ENCODE data around the gene SYNCRIP. TPM values are rescaled to one million over a fixed set of nuclear protein-coding genes. Genes with fewer than 3 reads are reported as not detected.

The SYNCRIP gene
- total and polyA plus RNA-seq, 4 donors: 27.8 to 41.7 (median 30.4) TPM

DNA sequence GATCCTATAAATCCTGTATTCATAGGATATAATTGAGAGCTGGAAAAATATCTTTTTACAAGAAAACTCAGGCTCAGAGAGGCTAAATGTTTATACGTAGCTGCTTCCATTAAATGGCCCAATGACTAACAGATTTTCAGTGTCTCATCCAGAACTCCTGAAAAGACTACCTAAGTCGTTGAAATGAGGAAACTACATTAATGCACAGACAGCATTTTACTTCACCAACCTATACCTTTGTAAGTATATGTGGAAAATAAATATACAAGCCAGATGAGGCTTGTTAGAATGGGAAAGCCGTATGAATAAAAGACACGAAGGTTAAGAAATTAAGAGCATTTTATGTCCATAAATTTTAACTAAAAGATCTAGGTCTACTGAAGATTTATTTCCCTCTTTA, 40.6 kb downstream of the SYNCRIP start:
- no peak overlapping the region for H3K4me3 ChIP-seq (ENCODE audit: low read depth in 1 of 3, low read length in 3 of 3)
- no peak overlapping the region for H3K27ac ChIP-seq (ENCODE audit: low read depth in 1 of 2, low read length in 2 of 2)
- TF ChIP-seq ATF3 (IDR thresholded peaks at IDR 0.05): no peak
- no peak for TF ChIP-seq RXRA (IDR thresholded peaks at IDR 0.05)
- TF ChIP-seq HNF4A (conservative IDR thresholded peaks at IDR 0.05): no peak
- no peak for TF ChIP-seq EGR1 (IDR thresholded peaks at IDR 0.05; ENCODE audit: low read depth in 2 of 2)
- TF ChIP-seq MAX (IDR thresholded peaks at IDR 0.05): no peak
- TF ChIP-seq SP1 (IDR thresholded peaks at IDR 0.05): no peak
- no peak for TF ChIP-seq FOXA2 (IDR thresholded peaks at IDR 0.05)
- TF ChIP-seq NR2F2 (IDR thresholded peaks at IDR 0.05): no peak
- TF ChIP-seq GABPA (IDR thresholded peaks at IDR 0.05 in 1 of 2, conservative IDR thresholded peaks at IDR 0.05 in 1 of 2): no peak
- no peaks in the 10 kb centered on the region for H3K27me3 ChIP-seq (ENCODE audit: control insufficient read depth in 4 of 4, insufficient read depth in 4 of 4, low read length in 3 of 4)
- H3K9ac ChIP-seq (ENCODE audit: low read depth in 1 of 2, low read length in 2 of 2): no peak overlapping the region
- no peaks in the 10 kb centered on the region for H3K4me1 ChIP-seq (ENCODE audit: control insufficient read depth in 4 of 4, insufficient read depth in 4 of 4, low read length in 3 of 4)
- no peak for DNase-seq (ENCODE audit: low spot score)
- H3K36me3 ChIP-seq (ENCODE audit: control insufficient read depth in 4 of 4, insufficient read depth in 3 of 4, low read depth in 1 of 4, low read length in 3 of 4): no peaks in the 10 kb centered on the region
- H3K9me3 ChIP-seq (ENCODE audit: control insufficient read depth in 4 of 4, low read length in 3 of 4): no peaks in the 10 kb centered on the region
- 92% methylated on average over 4 of the region's 4 CpGs for WGBS

DNA sequence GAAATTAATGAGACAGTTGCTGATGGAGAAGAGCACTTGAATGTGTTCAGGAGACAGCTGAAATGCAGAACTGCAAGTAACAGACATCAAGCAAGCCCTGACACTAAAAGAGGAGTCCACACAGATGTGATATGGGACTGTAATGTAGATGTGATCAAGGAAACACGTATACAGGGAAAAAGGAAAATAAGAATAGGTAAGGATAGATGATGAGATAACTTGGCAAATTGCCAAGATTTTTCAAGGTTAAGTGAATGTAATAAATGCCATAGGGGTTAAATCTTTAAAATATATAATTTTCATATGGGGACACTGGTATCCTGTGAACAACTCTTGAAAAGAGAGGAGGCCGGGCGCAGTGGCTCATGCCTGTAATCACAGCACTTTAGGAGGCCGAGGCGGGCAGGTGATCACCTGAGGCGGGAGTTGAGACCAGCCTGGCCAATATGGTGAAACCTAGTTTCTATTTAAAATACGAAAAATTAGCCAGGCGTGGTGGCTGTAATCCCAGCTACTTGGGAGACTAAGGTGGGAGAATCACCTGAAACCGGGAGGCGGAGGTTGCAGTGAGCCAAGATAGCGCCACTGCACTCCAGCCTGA, 41.9 kb downstream of the SYNCRIP start:
- H3K36me3 ChIP-seq (ENCODE audit: control insufficient read depth in 4 of 4, insufficient read depth in 3 of 4, low read depth in 1 of 4, low read length in 3 of 4): no peaks in the 10 kb centered on the region
- H3K9me3 ChIP-seq (ENCODE audit: control insufficient read depth in 4 of 4, low read length in 3 of 4): no peaks in the 10 kb centered on the region
- H3K27me3 ChIP-seq (ENCODE audit: control insufficient read depth in 4 of 4, insufficient read depth in 4 of 4, low read length in 3 of 4): no peaks in the 10 kb centered on the region
- 90% methylated on average over 11 of the region's 11 CpGs for WGBS
- H3K4me1 ChIP-seq (ENCODE audit: control insufficient read depth in 4 of 4, insufficient read depth in 4 of 4, low read length in 3 of 4): no peaks in the 10 kb centered on the region
- no peak overlapping the region for H3K4me3 ChIP-seq (ENCODE audit: low read depth in 1 of 3, low read length in 3 of 3)
- TF ChIP-seq, protein P1, sequence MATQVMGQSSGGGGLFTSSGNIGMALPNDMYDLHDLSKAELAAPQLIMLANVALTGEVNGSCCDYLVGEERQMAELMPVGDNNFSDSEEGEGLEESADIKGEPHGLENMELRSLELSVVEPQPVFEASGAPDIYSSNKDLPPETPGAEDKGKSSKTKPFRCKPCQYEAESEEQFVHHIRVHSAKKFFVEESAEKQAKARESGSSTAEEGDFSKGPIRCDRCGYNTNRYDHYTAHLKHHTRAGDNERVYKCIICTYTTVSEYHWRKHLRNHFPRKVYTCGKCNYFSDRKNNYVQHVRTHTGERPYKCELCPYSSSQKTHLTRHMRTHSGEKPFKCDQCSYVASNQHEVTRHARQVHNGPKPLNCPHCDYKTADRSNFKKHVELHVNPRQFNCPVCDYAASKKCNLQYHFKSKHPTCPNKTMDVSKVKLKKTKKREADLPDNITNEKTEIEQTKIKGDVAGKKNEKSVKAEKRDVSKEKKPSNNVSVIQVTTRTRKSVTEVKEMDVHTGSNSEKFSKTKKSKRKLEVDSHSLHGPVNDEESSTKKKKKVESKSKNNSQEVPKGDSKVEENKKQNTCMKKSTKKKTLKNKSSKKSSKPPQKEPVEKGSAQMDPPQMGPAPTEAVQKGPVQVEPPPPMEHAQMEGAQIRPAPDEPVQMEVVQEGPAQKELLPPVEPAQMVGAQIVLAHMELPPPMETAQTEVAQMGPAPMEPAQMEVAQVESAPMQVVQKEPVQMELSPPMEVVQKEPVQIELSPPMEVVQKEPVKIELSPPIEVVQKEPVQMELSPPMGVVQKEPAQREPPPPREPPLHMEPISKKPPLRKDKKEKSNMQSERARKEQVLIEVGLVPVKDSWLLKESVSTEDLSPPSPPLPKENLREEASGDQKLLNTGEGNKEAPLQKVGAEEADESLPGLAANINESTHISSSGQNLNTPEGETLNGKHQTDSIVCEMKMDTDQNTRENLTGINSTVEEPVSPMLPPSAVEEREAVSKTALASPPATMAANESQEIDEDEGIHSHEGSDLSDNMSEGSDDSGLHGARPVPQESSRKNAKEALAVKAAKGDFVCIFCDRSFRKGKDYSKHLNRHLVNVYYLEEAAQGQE (IDR thresholded peaks at IDR 0.05): no peak
- no peak for TF ChIP-seq RAD21 (IDR thresholded peaks at IDR 0.05)
- TF ChIP-seq HNF4G (IDR thresholded peaks at IDR 0.05): no peak
- no peak for DNase-seq (ENCODE audit: low spot score)
- H3K9ac ChIP-seq (ENCODE audit: low read depth in 1 of 2, low read length in 2 of 2): no peak overlapping the region
- no peak overlapping the region for H3K27ac ChIP-seq (ENCODE audit: low read depth in 1 of 2, low read length in 2 of 2)

DNA sequence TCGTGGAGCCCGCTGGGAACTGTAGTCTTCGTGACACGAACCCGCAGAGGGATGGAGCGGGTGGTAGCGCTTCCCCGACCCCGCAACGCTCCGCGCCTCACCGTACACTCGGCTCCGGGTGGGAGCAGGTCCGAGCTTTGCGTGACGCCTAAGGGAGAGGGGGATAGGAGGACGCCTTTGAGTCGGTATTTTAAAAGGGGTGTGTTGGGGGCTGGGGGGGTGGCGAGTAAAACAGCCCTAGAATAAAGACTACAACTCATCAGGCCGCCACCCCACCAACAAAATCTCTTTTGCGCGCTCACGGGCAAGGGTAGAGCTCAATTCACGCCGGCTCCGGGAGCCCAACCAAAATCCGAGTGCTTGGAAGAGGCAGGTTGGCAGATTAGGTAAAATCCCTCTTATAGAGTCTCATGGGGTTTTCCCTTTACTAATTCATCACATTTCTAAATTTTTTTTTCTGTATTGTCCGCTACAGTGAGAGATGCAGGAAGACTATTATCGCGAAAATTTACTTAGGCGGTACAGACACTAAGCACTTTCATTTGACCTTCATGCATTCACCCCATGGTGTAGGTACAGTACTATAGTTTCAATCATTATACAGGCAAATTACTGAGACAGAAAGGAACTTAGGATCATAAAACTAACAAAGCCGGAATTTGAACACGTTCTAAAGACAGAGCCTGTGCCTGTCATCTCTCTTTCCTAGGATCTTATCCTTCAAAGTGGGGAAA, 48.3 kb downstream of the SYNCRIP start:
- peaks cover 4 to 11% (median 8%) of the 10 kb centered on the region in 4 donors for H3K4me1 ChIP-seq (ENCODE audit: control insufficient read depth in 4 of 4, insufficient read depth in 4 of 4, low read length in 3 of 4)
- H3K4me3 ChIP-seq (ENCODE audit: low read depth in 1 of 3, low read length in 3 of 3): peak overlapping the region; percentile 93 to 97 (median 95)
- no peak for TF ChIP-seq GABPA (IDR thresholded peaks at IDR 0.05 in 1 of 2, conservative IDR thresholded peaks at IDR 0.05 in 1 of 2)
- TF ChIP-seq NR2F2 (IDR thresholded peaks at IDR 0.05): no peak
- peak; percentile 68 for TF ChIP-seq TAF1 (conservative IDR thresholded peaks at IDR 0.05)
- no peak for TF ChIP-seq FOXA1 (IDR thresholded peaks at IDR 0.05)
- TF ChIP-seq RXRA (IDR thresholded peaks at IDR 0.05): no peak
- H3K27ac ChIP-seq (ENCODE audit: low read depth in 1 of 2, low read length in 2 of 2): peak overlapping the region; percentile 97 to 99
- 1% methylated on average over 35 of the region's 35 CpGs for WGBS
- no peaks in the 10 kb centered on the region for H3K9me3 ChIP-seq (ENCODE audit: control insufficient read depth in 4 of 4, low read length in 3 of 4)
- no peaks in the 10 kb centered on the region for H3K36me3 ChIP-seq (ENCODE audit: control insufficient read depth in 4 of 4, insufficient read depth in 3 of 4, low read depth in 1 of 4, low read length in 3 of 4)
- peak overlapping the region; percentile 34 to 63 for H3K9ac ChIP-seq (ENCODE audit: low read depth in 1 of 2, low read length in 2 of 2)
- DNase-seq (ENCODE audit: low spot score): no peak
- H3K27me3 ChIP-seq (ENCODE audit: control insufficient read depth in 4 of 4, insufficient read depth in 4 of 4, low read length in 3 of 4): no peaks in the 10 kb centered on the region

Measured in liver (tissue), 9 donors.